ENCODE measurements around the gene TYW1B.
"Not testable (repeated sequence)": the region's sequence is repeated elsewhere in the genome, so short reads cannot be mapped to it uniquely, and the experiment has no call there.

- not testable (repeated sequence) for TF ChIP-seq EGR1 (IDR thresholded peaks at IDR 0.05; ENCODE audit: low read depth in 2 of 2); HNF4A (conservative IDR thresholded peaks at IDR 0.05); CTCF (IDR thresholded peaks at IDR 0.05; ENCODE audit: low read depth, low read length, missing input control); SP1 (IDR thresholded peaks at IDR 0.05); YY1 (IDR thresholded peaks at IDR 0.05); RXRA (IDR thresholded peaks at IDR 0.05); HNF4G (IDR thresholded peaks at IDR 0.05); REST (IDR thresholded peaks at IDR 0.05); RAD21 (IDR thresholded peaks at IDR 0.05); MAX (IDR thresholded peaks at IDR 0.05)
These were observed 207.1 kb downstream of the TYW1B start for GRCh38 chr7:72620923-72621322.
